HL-60 (cell line): ENCODE data around the gene AP2A2.

Experiments
- GABPA ChIP-seq: IDR thresholded peaks from 2 replicates; pipeline ENCODE4 v1.6.1; 2012; ENCODE audit warnings: low read depth
- POLR2AphosphoS5 ChIP-seq: IDR thresholded peaks from 2 replicates; pipeline ENCODE4 v1.6.1; 2012; ENCODE audit warnings: low read depth
- SPI1 ChIP-seq: IDR thresholded peaks from 2 replicates; pipeline ENCODE4 v1.6.1; 2012; ENCODE audit warnings: low read depth, mild to moderate bottlenecking, borderline replicate concordance
- TF ChIP-seq, protein P1 (sequence below): IDR thresholded peaks from one replicate; pipeline ENCODE4 v1.5.1; 2011; ENCODE audit warnings: low read length, control low read depth, inconsistent platforms; ENCODE audit not compliant: insufficient read depth

DNA sequence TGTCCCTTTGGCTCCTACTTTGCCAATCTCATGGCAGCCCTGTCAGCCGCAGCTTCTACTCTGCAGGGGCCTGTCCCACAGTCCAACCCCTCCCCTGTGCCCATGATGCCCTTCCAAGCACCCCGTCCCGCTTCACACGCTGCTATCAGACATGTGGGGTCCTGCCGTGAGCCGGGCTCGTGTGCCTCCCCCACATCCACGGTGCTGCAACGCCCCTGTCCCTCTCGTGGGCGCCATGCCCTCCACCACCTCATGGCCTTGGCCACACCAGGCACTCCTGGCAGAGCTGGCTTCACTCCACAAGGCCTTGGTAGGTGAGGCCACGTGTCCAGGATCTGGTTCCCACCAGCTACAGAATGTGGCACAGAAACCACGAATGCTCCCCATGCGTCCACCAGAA is 38.1 kb upstream of the AP2A2 start:
- TF ChIP-seq, protein P1, sequence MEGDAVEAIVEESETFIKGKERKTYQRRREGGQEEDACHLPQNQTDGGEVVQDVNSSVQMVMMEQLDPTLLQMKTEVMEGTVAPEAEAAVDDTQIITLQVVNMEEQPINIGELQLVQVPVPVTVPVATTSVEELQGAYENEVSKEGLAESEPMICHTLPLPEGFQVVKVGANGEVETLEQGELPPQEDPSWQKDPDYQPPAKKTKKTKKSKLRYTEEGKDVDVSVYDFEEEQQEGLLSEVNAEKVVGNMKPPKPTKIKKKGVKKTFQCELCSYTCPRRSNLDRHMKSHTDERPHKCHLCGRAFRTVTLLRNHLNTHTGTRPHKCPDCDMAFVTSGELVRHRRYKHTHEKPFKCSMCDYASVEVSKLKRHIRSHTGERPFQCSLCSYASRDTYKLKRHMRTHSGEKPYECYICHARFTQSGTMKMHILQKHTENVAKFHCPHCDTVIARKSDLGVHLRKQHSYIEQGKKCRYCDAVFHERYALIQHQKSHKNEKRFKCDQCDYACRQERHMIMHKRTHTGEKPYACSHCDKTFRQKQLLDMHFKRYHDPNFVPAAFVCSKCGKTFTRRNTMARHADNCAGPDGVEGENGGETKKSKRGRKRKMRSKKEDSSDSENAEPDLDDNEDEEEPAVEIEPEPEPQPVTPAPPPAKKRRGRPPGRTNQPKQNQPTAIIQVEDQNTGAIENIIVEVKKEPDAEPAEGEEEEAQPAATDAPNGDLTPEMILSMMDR = no peak
- no peak for TF ChIP-seq SPI1
- no peak for TF ChIP-seq POLR2AphosphoS5
- no peak for TF ChIP-seq GABPA
